Astrocyte (in vitro differentiated cells and primary cell): ENCODE measurements around the gene MED27. TPM values are rescaled to one million over a fixed set of nuclear protein-coding genes. Genes with fewer than 3 reads are reported as not detected.

Source experiments
- DNase-seq: peaks from one replicate; pipeline ENCODE4 v3.0.0-alpha.2; 2010; ENCODE audit warnings: low read depth
- FAIRE-seq: peaks from 2 replicates; lab custom pipeline; 2011; peaks lifted over from hg19 to GRCh38; lab: Jason Lieb, UNC
- H2AFZ ChIP-seq: 2 replicates; pipeline ENCODE4 v1.6.0; 2012; ENCODE audit warnings: low read depth, low read length, inconsistent platforms
- H3K27ac ChIP-seq: 2 replicates; pipeline ENCODE4 v1.5.1; 2011; ENCODE audit warnings: low read depth, low read length, inconsistent platforms
- H3K27me3 ChIP-seq: 2 replicates; pipeline ENCODE4 v1.6.0; 2011; ENCODE audit warnings: low read length, inconsistent platforms; ENCODE audit not compliant: insufficient read depth
- H3K36me3 ChIP-seq: 2 replicates; pipeline ENCODE4 v1.5.1; 2011; ENCODE audit warnings: low read length, inconsistent platforms; ENCODE audit not compliant: insufficient read depth
- H3K4me1 ChIP-seq: 2 replicates; pipeline ENCODE4 v1.5.1; 2011; ENCODE audit warnings: low read length, inconsistent platforms; ENCODE audit not compliant: insufficient read depth
- H3K4me2 ChIP-seq: 2 replicates; pipeline ENCODE4 v1.6.0; 2012; ENCODE audit warnings: low read length, inconsistent platforms
- H3K4me3 ChIP-seq: 2 replicates; pipeline ENCODE4 v1.5.1; 2011; ENCODE audit warnings: low read depth, mild to moderate bottlenecking, low read length, inconsistent platforms; ENCODE audit not compliant: insufficient read depth
- H3K79me2 ChIP-seq: 2 replicates; pipeline ENCODE4 v1.6.0; 2012; ENCODE audit warnings: mild to moderate bottlenecking, low read length, inconsistent platforms; ENCODE audit not compliant: insufficient read depth
- H3K9ac ChIP-seq: 2 replicates; pipeline ENCODE4 v1.6.0; 2012; ENCODE audit warnings: mild to moderate bottlenecking, low read length, inconsistent platforms
- H3K9me3 ChIP-seq: 2 replicates; pipeline ENCODE4 v1.5.1; 2012; ENCODE audit warnings: low read depth, mild to moderate bottlenecking, low read length, inconsistent platforms; ENCODE audit not compliant: insufficient read depth
- H4K20me1 ChIP-seq: 2 replicates; pipeline ENCODE4 v1.6.0; 2012; ENCODE audit warnings: low read length, inconsistent platforms; ENCODE audit not compliant: insufficient read depth
- H3K27ac Mint-ChIP-seq: one replicate; pipeline ENCODE4 v1.8.0; 2021; ENCODE audit warnings: mild to moderate bottlenecking, mixed read lengths; ENCODE audit not compliant: unreplicated experiment
- H3K27me3 Mint-ChIP-seq: one replicate; pipeline ENCODE4 v1.8.0; 2021; ENCODE audit warnings: low read depth, mixed read lengths; ENCODE audit not compliant: unreplicated experiment
- H3K36me3 Mint-ChIP-seq: one replicate; pipeline ENCODE4 v1.8.0; 2021; ENCODE audit warnings: low read depth, mixed read lengths; ENCODE audit not compliant: unreplicated experiment
- H3K4me1 Mint-ChIP-seq: one replicate; pipeline ENCODE4 v1.8.0; 2021; ENCODE audit warnings: low read depth, mixed read lengths; ENCODE audit not compliant: unreplicated experiment
- H3K4me3 Mint-ChIP-seq: one replicate; pipeline ENCODE4 v1.8.0; 2021; ENCODE audit warnings: mild to moderate bottlenecking, moderate library complexity, mixed read lengths; ENCODE audit not compliant: unreplicated experiment
- H3K9me3 Mint-ChIP-seq: one replicate; pipeline ENCODE4 v1.8.0; 2021; ENCODE audit warnings: mild to moderate bottlenecking, mixed read lengths; ENCODE audit not compliant: unreplicated experiment
- CTCF ChIP-seq: IDR thresholded peaks from 2 replicates; pipeline ENCODE4 v1.5.1; 2011; ENCODE audit warnings: low read depth, mild to moderate bottlenecking, inconsistent platforms, low read length, moderate library complexity; ENCODE audit not compliant: insufficient read depth
- EZH2 ChIP-seq: IDR thresholded peaks from 2 replicates; pipeline ENCODE4 v1.6.1; 2012; ENCODE audit warnings: mild to moderate bottlenecking, low read length, inconsistent platforms; ENCODE audit not compliant: insufficient read depth
- total RNA-seq: library from RNA; stranded (reverse); gene quantifications from 2 replicates; pipeline ENCODE4 v1.2.1, GENCODE V29; 2021

The MED27 gene
- total RNA-seq, 1 donor from 2014 or later = 26.9 TPM

GRCh38 chr9:131837836-131838235 lies 241.8 kb downstream of the MED27 start:
- Histone ChIP-seq H3K27ac (no peak overlapping the region), H3K36me3 (no peaks in the 10 kb centered on the region), H2AFZ (no peak overlapping the region), H3K9me3 (peaks cover 13% of the 10 kb centered on the region), H3K4me3 (no peak overlapping the region), H3K4me2 (no peak overlapping the region), H3K9ac (no peak overlapping the region), H4K20me1 (peaks cover 17% of the 10 kb centered on the region), H3K79me2 (no peaks in the 10 kb centered on the region), H3K4me1 (peaks cover 12% of the 10 kb centered on the region), H3K27me3 (peaks cover 17% of the 10 kb centered on the region)
- Mint-ChIP-seq H3K27ac (no peak overlapping the region), H3K4me1 (no peaks in the 10 kb centered on the region), H3K27me3 (peaks cover 26% of the 10 kb centered on the region), H3K9me3 (peaks cover 14% of the 10 kb centered on the region), H3K36me3 (no peaks in the 10 kb centered on the region), H3K4me3 (no peak overlapping the region)
- no peak for DNase-seq
- FAIRE-seq = no peak
- TF ChIP-seq EZH2 (no peak), CTCF (no peak)

- Histone ChIP-seq H3K79me2 (no peaks in the 10 kb centered on the region), H3K4me2 (no peak overlapping the region), H3K36me3 (no peaks in the 10 kb centered on the region), H4K20me1 (peaks cover 17% of the 10 kb centered on the region), H3K4me1 (peaks cover 12% of the 10 kb centered on the region), H3K4me3 (no peak overlapping the region), H3K9me3 (peaks cover 13% of the 10 kb centered on the region), H3K27me3 (peaks cover 17% of the 10 kb centered on the region), H3K9ac (no peak overlapping the region), H2AFZ (no peak overlapping the region), H3K27ac (no peak overlapping the region)
- Mint-ChIP-seq H3K4me1 (no peaks in the 10 kb centered on the region), H3K36me3 (no peaks in the 10 kb centered on the region), H3K9me3 (peaks cover 14% of the 10 kb centered on the region), H3K27me3 (peaks cover 26% of the 10 kb centered on the region), H3K4me3 (no peak overlapping the region), H3K27ac (no peak overlapping the region)
- FAIRE-seq (no peak), DNase-seq (no peak)
- TF ChIP-seq CTCF = no peak
- no peak for TF ChIP-seq EZH2
Observed at GRCh38 chr9:131837316-131837715, 242.4 kb downstream of the MED27 start.

- no peak overlapping the region for H3K27ac ChIP-seq
- peaks cover 18% of the 10 kb centered on the region for H3K27me3 ChIP-seq
- H3K79me2 ChIP-seq = no peaks in the 10 kb centered on the region
- Mint-ChIP-seq H3K9me3 (peaks cover 14% of the 10 kb centered on the region), H3K4me3 (no peak overlapping the region), H3K27ac (no peak overlapping the region), H3K27me3 (peaks cover 20% of the 10 kb centered on the region), H3K36me3 (no peaks in the 10 kb centered on the region), H3K4me1 (no peaks in the 10 kb centered on the region)
- DNase-seq (no peak), FAIRE-seq (no peak)
- H2AFZ ChIP-seq = no peak overlapping the region
- H3K4me1 ChIP-seq = peaks cover 12% of the 10 kb centered on the region
- H3K4me3 ChIP-seq = no peak overlapping the region
- H3K9ac ChIP-seq = no peak overlapping the region
- peaks cover 17% of the 10 kb centered on the region for H4K20me1 ChIP-seq
- H3K9me3 ChIP-seq = peaks cover 13% of the 10 kb centered on the region
- no peaks in the 10 kb centered on the region for H3K36me3 ChIP-seq
- no peak for TF ChIP-seq EZH2
- TF ChIP-seq CTCF = no peak
- H3K4me2 ChIP-seq = no peak overlapping the region
Observed at GRCh38 chr9:131836607-131837315, 242.9 kb downstream of the MED27 start.
